ENCODE results near the gene SPATA31A3.
"Not testable (repeated sequence)": the region's sequence is repeated elsewhere in the genome, so short reads cannot be mapped to it uniquely, and the experiment has no call there.

DNA sequence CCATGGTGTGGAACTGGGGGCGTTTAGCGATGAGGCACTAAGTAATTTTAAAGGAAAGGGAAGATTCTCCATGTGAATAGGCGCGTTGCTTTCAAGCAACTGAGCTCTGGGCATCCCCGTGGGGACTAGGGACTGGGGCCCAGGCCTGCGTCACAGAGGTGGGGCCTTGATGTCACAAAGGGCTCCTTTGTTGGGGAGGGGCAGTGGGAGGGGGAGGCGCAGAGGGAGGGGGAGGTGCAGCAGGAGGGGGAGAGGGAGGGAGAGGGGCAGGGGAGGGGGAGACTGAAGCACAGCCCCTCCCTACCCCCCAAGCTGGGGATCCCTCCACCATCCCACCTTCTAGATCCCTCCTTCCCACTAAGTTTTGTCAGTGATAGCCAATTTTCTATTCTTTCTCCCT, at the start of gene SPATA31A3:
- TF ChIP-seq EZH2 (IDR thresholded peaks at IDR 0.05; ENCODE audit: low read depth, unreplicated experiment); POLR2AphosphoS5 (IDR thresholded peaks at IDR 0.05; ENCODE audit: low read depth); REST (IDR thresholded peaks at IDR 0.05; ENCODE audit: unreplicated experiment); EZH2phosphoT487 (IDR thresholded peaks at IDR 0.05; ENCODE audit: unreplicated experiment); ETS1 (IDR thresholded peaks at IDR 0.05); CREB1 (CRISPR knock-in tag; IDR thresholded peaks at IDR 0.05; ENCODE audit: low read depth): not testable (repeated sequence)
- TF ChIP-seq, protein P1, sequence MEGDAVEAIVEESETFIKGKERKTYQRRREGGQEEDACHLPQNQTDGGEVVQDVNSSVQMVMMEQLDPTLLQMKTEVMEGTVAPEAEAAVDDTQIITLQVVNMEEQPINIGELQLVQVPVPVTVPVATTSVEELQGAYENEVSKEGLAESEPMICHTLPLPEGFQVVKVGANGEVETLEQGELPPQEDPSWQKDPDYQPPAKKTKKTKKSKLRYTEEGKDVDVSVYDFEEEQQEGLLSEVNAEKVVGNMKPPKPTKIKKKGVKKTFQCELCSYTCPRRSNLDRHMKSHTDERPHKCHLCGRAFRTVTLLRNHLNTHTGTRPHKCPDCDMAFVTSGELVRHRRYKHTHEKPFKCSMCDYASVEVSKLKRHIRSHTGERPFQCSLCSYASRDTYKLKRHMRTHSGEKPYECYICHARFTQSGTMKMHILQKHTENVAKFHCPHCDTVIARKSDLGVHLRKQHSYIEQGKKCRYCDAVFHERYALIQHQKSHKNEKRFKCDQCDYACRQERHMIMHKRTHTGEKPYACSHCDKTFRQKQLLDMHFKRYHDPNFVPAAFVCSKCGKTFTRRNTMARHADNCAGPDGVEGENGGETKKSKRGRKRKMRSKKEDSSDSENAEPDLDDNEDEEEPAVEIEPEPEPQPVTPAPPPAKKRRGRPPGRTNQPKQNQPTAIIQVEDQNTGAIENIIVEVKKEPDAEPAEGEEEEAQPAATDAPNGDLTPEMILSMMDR (conservative IDR thresholded peaks at IDR 0.05; ENCODE audit: low read depth in 2 of 2): not testable (repeated sequence)

Data from GM23338 (cell line).